Testis (tissue), 3 donors: ENCODE measurements around the gene PPP2R1A. TPM values are rescaled to one million over a fixed set of nuclear protein-coding genes. Genes with fewer than 3 reads are reported as not detected.

ENCODE experiments used
- microRNA-seq, 2 donors: library from miRNA; unstranded; fragments of <30 nt; microRNA quantifications; one replicate each; pipeline ENCODE4, GENCODE V29; 2016; ENCODE audit warnings: borderline number of aligned reads in 2 of 2, borderline replicate concordance in 1 of 2
- polyA plus RNA-seq: library from polyadenylated mRNA; stranded (reverse); fragments of 350-450 nt; fragmentation: Illumina TruSeq; extraction: RNeasy Lipid Tissue Mini Kit (QIAGEN cat#74804); gene quantifications from one replicate; pipeline ENCODE4 v1.2.3, GENCODE V29; 2014; ENCODE audit warnings: low read depth, low replicate concordance; ENCODE audit not compliant: insufficient read depth
- small RNA-seq, 2 donors: library from RNA; depleted of rRNA; stranded (forward); fragments of <200 nt; gene quantifications; one replicate each; pipeline ENCODE3, GENCODE V24; 2016
- total RNA-seq, 2 donors: library from RNA; depleted of rRNA; stranded (reverse); fragments of >200 nt; gene quantifications; one replicate each; pipeline ENCODE4 v1.2.3, GENCODE V29; 2016

Gene PPP2R1A
- total and polyA plus RNA-seq, 3 donors from 2014 or later, result 181 to 289 (median 262) TPM

Small RNAs within 50 kb of the gene (microRNA-seq; reads per million reads assigned to microRNA genes)
- 0 to 0.69 reads per million in 2 donors for gene MIR6801

Small RNAs within 50 kb of the gene (small RNA-seq; reads per million reads assigned to genes)
- 0 reads per million in 2 donors for gene MIR6801
- gene RF00019, result 0 reads per million in 2 donors
- 0 reads per million in 2 donors for gene RPL37P23

Other genes with a start within 250 kb of the PPP2R1A start
- 10 to 100 TPM; 18.0 to 19.0 TPM for gene ZNF350, start 203.2 kb upstream of the PPP2R1A start, total RNA-seq
- 7.5 TPM for gene ZNF350, start 203.2 kb upstream of the PPP2R1A start, polyA plus RNA-seq
- 10 to 100 TPM in 1 of 2 donors, 1 to 10 TPM in 1; 8.8 to 10.3 TPM for gene ZNF615, start 181.8 kb upstream of the PPP2R1A start, total RNA-seq
- gene ZNF615, start 181.8 kb upstream of the PPP2R1A start, polyA plus RNA-seq, result 4.7 TPM
- gene ZNF614, start 161.7 kb upstream of the PPP2R1A start, total RNA-seq, result 10 to 100 TPM; 13.2 to 13.9 TPM
- 8.6 TPM for gene ZNF614, start 161.7 kb upstream of the PPP2R1A start, polyA plus RNA-seq
- gene ZNF432, start 141.2 kb upstream of the PPP2R1A start, total RNA-seq, result 10 to 100 TPM; 15.7 to 16.8 TPM
- gene ZNF432, start 141.2 kb upstream of the PPP2R1A start, polyA plus RNA-seq, result 11.6 TPM
- gene ZNF841, start 94.3 kb upstream of the PPP2R1A start, total RNA-seq, result 10 to 100 TPM; 26.9 to 27.0 TPM
- gene ZNF841, start 94.3 kb upstream of the PPP2R1A start, polyA plus RNA-seq, result 8.5 TPM
- gene ZNF616, start 50.1 kb upstream of the PPP2R1A start, total RNA-seq, result 10 to 100 TPM in 1 of 2 donors, 1 to 10 TPM in 1; 9.0 to 11.3 TPM
- gene ZNF616, start 50.1 kb upstream of the PPP2R1A start, polyA plus RNA-seq, result 6.3 TPM
- 1 to 10 TPM; 5.4 to 9.2 TPM for gene ZNF836, start 18.4 kb upstream of the PPP2R1A start, total RNA-seq
- gene ZNF836, start 18.4 kb upstream of the PPP2R1A start, polyA plus RNA-seq, result 3.3 TPM
- 10 to 100 TPM; 15.8 to 35.7 TPM for gene ZNF766, start 79.5 kb downstream of the PPP2R1A start, total RNA-seq
- gene ZNF766, start 79.5 kb downstream of the PPP2R1A start, polyA plus RNA-seq, result 30.2 TPM
- 1 to 10 TPM; 4.3 to 4.6 TPM for gene ZNF480, start 107.1 kb downstream of the PPP2R1A start, total RNA-seq
- 3.3 TPM for gene ZNF480, start 107.1 kb downstream of the PPP2R1A start, polyA plus RNA-seq
- gene ZNF610, start 146.2 kb downstream of the PPP2R1A start, total RNA-seq, result 10 to 100 TPM; 11.1 to 21.5 TPM
- gene ZNF610, start 146.2 kb downstream of the PPP2R1A start, polyA plus RNA-seq, result 16.6 TPM
- 10 to 100 TPM; 22.1 to 27.6 TPM for gene ZNF880, start 179.9 kb downstream of the PPP2R1A start, total RNA-seq
- gene ZNF880, start 179.9 kb downstream of the PPP2R1A start, polyA plus RNA-seq, result 13.8 TPM
- 10 to 100 TPM; 53.7 to 55.4 TPM for gene ZNF528, start 207.8 kb downstream of the PPP2R1A start, total RNA-seq
- gene ZNF528, start 207.8 kb downstream of the PPP2R1A start, polyA plus RNA-seq, result 31.6 TPM
- 1 to 10 TPM; 3.7 to 8.3 TPM for gene ZNF534, start 239.1 kb downstream of the PPP2R1A start, total RNA-seq
- gene ZNF534, start 239.1 kb downstream of the PPP2R1A start, polyA plus RNA-seq, result 2.1 TPM